ENCODE measurements around the gene IGF2BP3. TPM values are rescaled to one million over a fixed set of nuclear protein-coding genes. Genes with fewer than 3 reads are reported as not detected.

The IGF2BP3 gene
- total and polyA plus RNA-seq, 3 donors from 2014 or later = 17.8 to 36.0 (median 20.1) TPM

DNA sequence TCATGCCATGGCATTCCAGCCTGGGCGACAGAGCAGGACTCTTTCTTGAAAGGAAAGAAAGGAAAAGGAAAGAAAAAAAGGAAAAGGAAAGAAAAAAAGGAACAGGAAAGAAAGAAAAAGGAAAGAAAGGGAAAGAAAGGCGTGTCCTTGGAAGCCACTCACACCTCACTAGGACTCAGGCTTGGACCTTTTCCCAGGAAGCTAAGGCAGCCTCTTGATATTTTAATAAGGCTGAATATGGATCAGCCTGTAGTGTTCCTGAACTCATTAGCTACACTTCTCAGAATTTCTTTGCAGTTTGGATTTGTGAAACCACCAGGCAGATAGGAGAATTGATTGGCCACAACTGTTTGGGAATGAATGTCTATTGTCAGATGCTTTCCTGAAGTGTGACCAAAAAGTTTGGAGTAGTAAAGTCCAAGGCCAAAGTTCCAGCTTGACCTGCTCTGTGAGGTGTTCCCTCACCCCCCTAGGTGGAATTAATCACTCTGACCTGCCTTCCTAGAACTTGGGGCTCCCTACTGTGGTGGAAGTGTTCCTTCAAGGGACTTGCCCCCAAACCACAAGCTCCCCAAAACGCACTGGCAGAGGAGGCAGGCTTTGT is 178.2 kb downstream of the IGF2BP3 start:
- intact Hi-C loops (cut with DNase I; ENCODE audit: low total_unique reads) = no loop called here
- DNase-seq = peak; percentile 30
- no peaks in the 10 kb centered on the region for H3K27me3 ChIP-seq

DNA sequence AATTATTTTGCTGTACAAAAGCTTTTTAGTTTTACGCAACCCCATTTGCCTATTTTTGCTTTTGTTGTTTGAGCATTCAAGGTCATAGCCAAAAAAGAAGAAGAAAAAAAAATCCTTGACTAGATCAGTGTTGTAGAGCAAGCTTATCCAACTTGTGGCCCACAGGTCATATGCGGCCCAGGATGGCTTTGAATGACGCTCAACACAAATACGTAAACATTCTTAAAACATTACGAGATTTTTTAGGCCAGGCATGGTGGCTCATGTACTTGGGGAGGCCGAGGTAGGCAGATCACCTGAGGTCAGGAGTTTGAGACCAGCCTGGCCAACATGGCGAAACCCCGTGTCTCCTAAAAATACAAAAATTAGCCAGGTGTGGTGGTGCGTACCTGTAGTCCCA is 179.3 kb downstream of the IGF2BP3 start:
- H3K9me3 ChIP-seq = no peaks in the 10 kb centered on the region
- no peak for DNase-seq
- WGBS, 2 donors = 76 to 85% methylated on average over 9 of the region's 9 CpGs
- TF ChIP-seq, protein P1, sequence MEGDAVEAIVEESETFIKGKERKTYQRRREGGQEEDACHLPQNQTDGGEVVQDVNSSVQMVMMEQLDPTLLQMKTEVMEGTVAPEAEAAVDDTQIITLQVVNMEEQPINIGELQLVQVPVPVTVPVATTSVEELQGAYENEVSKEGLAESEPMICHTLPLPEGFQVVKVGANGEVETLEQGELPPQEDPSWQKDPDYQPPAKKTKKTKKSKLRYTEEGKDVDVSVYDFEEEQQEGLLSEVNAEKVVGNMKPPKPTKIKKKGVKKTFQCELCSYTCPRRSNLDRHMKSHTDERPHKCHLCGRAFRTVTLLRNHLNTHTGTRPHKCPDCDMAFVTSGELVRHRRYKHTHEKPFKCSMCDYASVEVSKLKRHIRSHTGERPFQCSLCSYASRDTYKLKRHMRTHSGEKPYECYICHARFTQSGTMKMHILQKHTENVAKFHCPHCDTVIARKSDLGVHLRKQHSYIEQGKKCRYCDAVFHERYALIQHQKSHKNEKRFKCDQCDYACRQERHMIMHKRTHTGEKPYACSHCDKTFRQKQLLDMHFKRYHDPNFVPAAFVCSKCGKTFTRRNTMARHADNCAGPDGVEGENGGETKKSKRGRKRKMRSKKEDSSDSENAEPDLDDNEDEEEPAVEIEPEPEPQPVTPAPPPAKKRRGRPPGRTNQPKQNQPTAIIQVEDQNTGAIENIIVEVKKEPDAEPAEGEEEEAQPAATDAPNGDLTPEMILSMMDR (IDR thresholded peaks at IDR 0.05) = no peak
- no peak for TF ChIP-seq POLR2A (IDR thresholded peaks at IDR 0.05)
- intact Hi-C loops (cut with DNase I; ENCODE audit: low total_unique reads) = no loop called here
- no peaks in the 10 kb centered on the region for H3K4me1 ChIP-seq
- no peaks in the 10 kb centered on the region for H3K27me3 ChIP-seq
- no peak overlapping the region for H3K27ac ChIP-seq
- no peaks in the 10 kb centered on the region for H3K36me3 ChIP-seq (ENCODE audit: low read depth, missing control alignments)
- H3K4me3 ChIP-seq = no peak overlapping the region

More for the DNA sequence above, 178.2 kb downstream of the IGF2BP3 start:
- Histone ChIP-seq H3K27ac (no peak overlapping the region), H3K4me3 (no peak overlapping the region), H3K36me3 (ENCODE audit: low read depth, missing control alignments) (no peaks in the 10 kb centered on the region), H3K4me1 (no peaks in the 10 kb centered on the region), H3K9me3 (no peaks in the 10 kb centered on the region)
- 76 to 77% methylated on average over 3 of the region's 3 CpGs for WGBS, 2 donors
- TF ChIP-seq, protein P1 (IDR thresholded peaks at IDR 0.05) = no peak
- TF ChIP-seq POLR2A (IDR thresholded peaks at IDR 0.05) = no peak

DNA sequence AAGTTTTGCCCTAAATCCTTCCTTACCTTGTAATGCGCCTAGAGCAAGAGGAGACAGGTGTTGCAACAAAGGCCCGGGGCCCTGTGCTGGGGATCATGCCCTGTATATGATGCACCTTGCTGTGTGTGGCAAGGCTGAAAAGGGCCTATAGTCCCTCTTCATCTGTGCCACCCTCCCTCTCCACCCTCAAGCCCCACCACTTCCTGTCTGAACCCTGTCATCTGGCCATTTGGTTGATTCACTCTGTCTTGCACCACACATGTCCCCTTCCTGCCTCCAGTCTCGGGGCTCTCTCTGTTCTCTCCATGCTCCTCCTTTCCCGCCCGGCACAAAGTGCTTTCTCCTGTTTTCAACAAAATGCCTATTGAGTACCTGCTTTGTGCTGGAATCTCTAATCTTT is 182.7 kb downstream of the IGF2BP3 start:
- Histone ChIP-seq H3K9me3 (no peaks in the 10 kb centered on the region), H3K4me3 (no peak overlapping the region), H3K4me1 (no peaks in the 10 kb centered on the region), H3K27ac (no peak overlapping the region), H3K36me3 (ENCODE audit: low read depth, missing control alignments) (no peaks in the 10 kb centered on the region), H3K27me3 (no peaks in the 10 kb centered on the region)
- TF ChIP-seq, protein P1 (IDR thresholded peaks at IDR 0.05) = no peak
- no peak for TF ChIP-seq POLR2A (IDR thresholded peaks at IDR 0.05)
- WGBS, 2 donors = 61 to 77% methylated on average over 5 of the region's 5 CpGs
- DNase-seq = no peak
- intact Hi-C loops (cut with DNase I; ENCODE audit: low total_unique reads) = no loop called here

- no peak overlapping the region for H3K4me3 ChIP-seq
- WGBS, 2 donors = 48 to 59% methylated on average over 17 to 18 of the region's 18 CpGs
- H3K27ac ChIP-seq = no peak overlapping the region
- intact Hi-C loops (cut with DNase I; ENCODE audit: low total_unique reads) = no loop called here
- DNase-seq = peak; percentile 64
- H3K9me3 ChIP-seq = no peaks in the 10 kb centered on the region
- no peaks in the 10 kb centered on the region for H3K27me3 ChIP-seq
- H3K4me1 ChIP-seq = no peaks in the 10 kb centered on the region
- no peak for TF ChIP-seq POLR2A (IDR thresholded peaks at IDR 0.05)
- TF ChIP-seq, protein P1 (IDR thresholded peaks at IDR 0.05) = no peak
- no peaks in the 10 kb centered on the region for H3K36me3 ChIP-seq (ENCODE audit: low read depth, missing control alignments)
Observed at GRCh38 chr7:23285657-23286646, 184.3 kb downstream of the IGF2BP3 start.
